ENCODE data around the gene EVI2A. TPM values are rescaled to one million over a fixed set of nuclear protein-coding genes. Genes with fewer than 3 reads are reported as not detected.
A peak's percentile ranks its signal among the peaks of the same experiment; 100 is the strongest.

Gene EVI2A
- total RNA-seq, 2 experiments from 2014 or later, result 37.8 to 38.4 TPM

- H3K36me3 Mint-ChIP-seq (ENCODE audit: low read depth), result peaks cover 5% of the 10 kb centered on the region
- no peak overlapping the region for H3K4me3 Mint-ChIP-seq
- ChIA-PET CTCF (no interaction called here), POLR2A (no interaction called here)
- Histone ChIP-seq H3K4me1 (ENCODE audit: insufficient read depth, low read length) (no peaks in the 10 kb centered on the region), H3K27me3 (ENCODE audit: control insufficient read depth in 1 of 2, insufficient read depth in 2 of 2, low read length in 2 of 2) (no peaks in the 10 kb centered on the region), H3K36me3 (ENCODE audit: insufficient read depth, low read length) (no peaks in the 10 kb centered on the region), H3K27ac (ENCODE audit: low read depth in 1 of 2, low read length in 2 of 2) (no peak overlapping the region), H3K4me3 (ENCODE audit: low read length) (no peak overlapping the region), H3K9me3 (ENCODE audit: control insufficient read depth in 1 of 2, insufficient read depth in 1 of 2, low read length in 2 of 2) (no peaks in the 10 kb centered on the region)
- ATAC-seq (ENCODE audit: poor library complexity) (no peak), DNase-seq (peak in 1 of 14 experiments; percentile 13)
- H3K4me1 Mint-ChIP-seq (ENCODE audit: low read depth), result no peaks in the 10 kb centered on the region
- intact Hi-C loops (cut with DNase I, micrococcal nuclease), result no loop called here
- H3K27me3 Mint-ChIP-seq, result no peaks in the 10 kb centered on the region
- H3K9me3 Mint-ChIP-seq, result no peaks in the 10 kb centered on the region
- TF ChIP-seq CTCF (IDR thresholded peaks at IDR 0.05), result no peak
- no peak overlapping the region for H3K27ac Mint-ChIP-seq
Observed at GRCh38 chr17:31274252-31274651, 47.2 kb downstream of the EVI2A start.

GRCh38 chr17:31273516-31273915 lies 47.9 kb downstream of the EVI2A start:
- ChIA-PET POLR2A (no interaction called here), CTCF (no interaction called here)
- Histone ChIP-seq H3K4me3 (ENCODE audit: low read length) (no peak overlapping the region), H3K36me3 (ENCODE audit: insufficient read depth, low read length) (no peaks in the 10 kb centered on the region), H3K4me1 (ENCODE audit: insufficient read depth, low read length) (no peaks in the 10 kb centered on the region), H3K9me3 (ENCODE audit: control insufficient read depth in 1 of 2, insufficient read depth in 1 of 2, low read length in 2 of 2) (no peaks in the 10 kb centered on the region), H3K27me3 (ENCODE audit: control insufficient read depth in 1 of 2, insufficient read depth in 2 of 2, low read length in 2 of 2) (no peaks in the 10 kb centered on the region), H3K27ac (ENCODE audit: low read depth in 1 of 2, low read length in 2 of 2) (no peak overlapping the region)
- Mint-ChIP-seq H3K9me3 (no peaks in the 10 kb centered on the region), H3K4me3 (no peak overlapping the region), H3K27me3 (no peaks in the 10 kb centered on the region), H3K4me1 (ENCODE audit: low read depth) (no peaks in the 10 kb centered on the region), H3K27ac (no peak overlapping the region), H3K36me3 (ENCODE audit: low read depth) (peaks cover 9% of the 10 kb centered on the region)
- intact Hi-C loops (cut with DNase I, micrococcal nuclease), result loop anchor here in 1 of 2 experiments (2.0 kb wide), 1 partner anchor 91 kb away; no protein-coding TSS in a partner anchor
- no peak for DNase-seq
- ATAC-seq (ENCODE audit: poor library complexity), result no peak
- no peak for TF ChIP-seq CTCF (IDR thresholded peaks at IDR 0.05)

DNA sequence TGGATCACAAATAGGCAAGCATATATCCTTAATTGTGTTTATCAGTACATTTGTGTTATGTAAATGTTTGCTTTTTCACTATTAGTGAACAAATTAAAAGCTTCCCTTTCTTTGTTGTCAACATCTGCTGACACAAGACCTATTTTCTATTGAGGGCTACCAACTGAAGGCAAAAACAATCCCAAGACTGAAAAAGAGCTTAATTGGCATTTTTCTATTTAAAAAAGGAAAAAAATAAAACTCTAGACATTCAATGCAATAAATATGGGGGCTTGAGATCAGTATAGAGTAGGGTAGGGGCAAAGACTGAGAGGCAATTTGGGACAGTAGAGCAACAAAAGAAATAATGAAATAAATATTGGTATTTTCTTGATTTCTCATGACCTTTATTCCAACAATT lies 48.6 kb downstream of the EVI2A start:
- H3K36me3 Mint-ChIP-seq (ENCODE audit: low read depth), result peaks cover 9% of the 10 kb centered on the region
- intact Hi-C loops (cut with DNase I, micrococcal nuclease), result loop anchor here in 1 of 2 experiments (2.0 kb wide), 1 partner anchor 92 kb away; no protein-coding TSS in a partner anchor
- ATAC-seq (ENCODE audit: poor library complexity) (no peak), DNase-seq (no peak)
- H3K9me3 Mint-ChIP-seq, result no peaks in the 10 kb centered on the region
- H3K4me1 ChIP-seq (ENCODE audit: insufficient read depth, low read length), result no peaks in the 10 kb centered on the region
- no peaks in the 10 kb centered on the region for H3K4me1 Mint-ChIP-seq (ENCODE audit: low read depth)
- no peaks in the 10 kb centered on the region for H3K27me3 ChIP-seq (ENCODE audit: control insufficient read depth in 1 of 2, insufficient read depth in 2 of 2, low read length in 2 of 2)
- CTCF ChIA-PET, result interaction anchor here (0.5 kb wide), 1 partner anchor 21 kb away, joined by 3 read pairs; no protein-coding TSS in a partner anchor
- no peak overlapping the region for H3K4me3 Mint-ChIP-seq
- H3K27ac ChIP-seq (ENCODE audit: low read depth in 1 of 2, low read length in 2 of 2), result no peak overlapping the region
- H3K36me3 ChIP-seq (ENCODE audit: insufficient read depth, low read length), result no peaks in the 10 kb centered on the region
- no peak overlapping the region for H3K27ac Mint-ChIP-seq
- no peaks in the 10 kb centered on the region for H3K27me3 Mint-ChIP-seq
- no peak overlapping the region for H3K4me3 ChIP-seq (ENCODE audit: low read length)
- POLR2A ChIA-PET, result interaction anchor here (0.6 kb wide), 1 partner anchor 38 kb away, joined by 4 read pairs; no protein-coding TSS in a partner anchor
- no peaks in the 10 kb centered on the region for H3K9me3 ChIP-seq (ENCODE audit: control insufficient read depth in 1 of 2, insufficient read depth in 1 of 2, low read length in 2 of 2)
- no peak for TF ChIP-seq CTCF (IDR thresholded peaks at IDR 0.05)

Measured in CD4-positive, alpha-beta T cell (primary cell).